PC-9 (cell line): ENCODE data around the gene ST6GALNAC1.

Experiments used
- EZH2 ChIP-seq: fragments of 200-600 bp; sonication (generic); IDR thresholded peaks from 2 replicates; pipeline ENCODE4 v1.8.0; 2017; ENCODE audit warnings: antibody characterized with exemption, low read depth
- TF ChIP-seq, protein P1 (sequence below): fragments of 200-600 bp; sonication (generic); conservative IDR thresholded peaks from 2 replicates; pipeline ENCODE4 v1.6.1; 2017; ENCODE audit warnings: mixed run types, antibody characterized with exemption, mild to moderate bottlenecking, moderate library complexity

- TF ChIP-seq, protein P1, sequence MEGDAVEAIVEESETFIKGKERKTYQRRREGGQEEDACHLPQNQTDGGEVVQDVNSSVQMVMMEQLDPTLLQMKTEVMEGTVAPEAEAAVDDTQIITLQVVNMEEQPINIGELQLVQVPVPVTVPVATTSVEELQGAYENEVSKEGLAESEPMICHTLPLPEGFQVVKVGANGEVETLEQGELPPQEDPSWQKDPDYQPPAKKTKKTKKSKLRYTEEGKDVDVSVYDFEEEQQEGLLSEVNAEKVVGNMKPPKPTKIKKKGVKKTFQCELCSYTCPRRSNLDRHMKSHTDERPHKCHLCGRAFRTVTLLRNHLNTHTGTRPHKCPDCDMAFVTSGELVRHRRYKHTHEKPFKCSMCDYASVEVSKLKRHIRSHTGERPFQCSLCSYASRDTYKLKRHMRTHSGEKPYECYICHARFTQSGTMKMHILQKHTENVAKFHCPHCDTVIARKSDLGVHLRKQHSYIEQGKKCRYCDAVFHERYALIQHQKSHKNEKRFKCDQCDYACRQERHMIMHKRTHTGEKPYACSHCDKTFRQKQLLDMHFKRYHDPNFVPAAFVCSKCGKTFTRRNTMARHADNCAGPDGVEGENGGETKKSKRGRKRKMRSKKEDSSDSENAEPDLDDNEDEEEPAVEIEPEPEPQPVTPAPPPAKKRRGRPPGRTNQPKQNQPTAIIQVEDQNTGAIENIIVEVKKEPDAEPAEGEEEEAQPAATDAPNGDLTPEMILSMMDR, result no peak
- no peak for TF ChIP-seq EZH2
Measured at GRCh38 chr17:76635039-76635438, 8.5 kb downstream of the ST6GALNAC1 start.
